Measurements from ENCODE around the gene TNRC6C. TPM values are rescaled to one million over a fixed set of nuclear protein-coding genes. Genes with fewer than 3 reads are reported as not detected.

The TNRC6C gene
- total and polyA plus RNA-seq, 9 of the 15 experiments (the other 6 are each of a cell fraction or from before 2014, with no cell fraction given) = 0.20 to 4.9 (median 2.3) TPM

- TF ChIP-seq CHD4 (IDR thresholded peaks at IDR 0.05; ENCODE audit: insufficient read depth, insufficient replicate concordance, low read depth, low read length, poor library complexity, severe bottlenecking) = peak; percentile 58
- TF ChIP-seq BRD9 (IDR thresholded peaks at IDR 0.05; ENCODE audit: low read depth, partially characterized antibody) = peak; percentile 38
- TF ChIP-seq CBX1 (IDR thresholded peaks at IDR 0.05; ENCODE audit: low read depth) = peak; percentile 96
- TF ChIP-seq ARID1B (IDR thresholded peaks at IDR 0.05) = peak; percentile 13
- TF ChIP-seq ZNF76 (CRISPR knock-in tag; IDR thresholded peaks at IDR 0.05; ENCODE audit: borderline replicate concordance) = no peak
- TF ChIP-seq XRCC5 (IDR thresholded peaks at IDR 0.05; ENCODE audit: low read depth, low read length) = 0 out of 2 replicates have a peak, but pooled peaks have one; percentile 36
Observed at GRCh38 chr17:78146471-78146869, 188.0 kb downstream of the TNRC6C start (continued).

DNA sequence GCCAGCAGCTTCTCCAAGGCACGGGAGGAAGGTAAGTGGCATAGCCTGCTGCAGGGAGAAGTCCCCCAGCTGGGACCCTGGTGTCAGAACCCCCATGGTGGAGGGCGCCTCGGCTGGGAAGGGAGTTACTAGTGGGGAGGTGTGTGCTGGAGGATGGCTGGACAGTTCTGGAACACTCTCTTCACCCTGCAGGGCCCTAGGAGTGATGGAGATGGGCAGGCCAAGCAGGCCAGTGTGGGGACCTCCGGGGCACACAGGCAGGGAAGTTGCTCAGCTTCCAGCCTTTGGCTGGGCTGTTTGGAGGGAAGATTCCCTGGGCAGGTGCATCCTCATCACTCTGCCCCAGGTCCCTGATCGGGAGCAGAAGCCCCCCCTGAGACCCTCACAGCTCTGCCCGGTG is 188.4 kb downstream of the TNRC6C start:
- H3K36me3 ChIP-seq (ENCODE audit: control insufficient read depth, insufficient read depth, low read length) = no peaks in the 10 kb centered on the region
- H2AFZ ChIP-seq (ENCODE audit: low read depth, low read length) = 0 out of 2 replicates have a peak overlapping the region, but pooled peaks have one; percentile 6
- peak overlapping the region; percentile 89 for H3K4me2 ChIP-seq (ENCODE audit: insufficient read depth, low read length)
- peaks cover 24% of the 10 kb centered on the region for H3K79me2 ChIP-seq (ENCODE audit: control insufficient read depth, insufficient read depth, low read length)
- intact Hi-C loops (cut with micrococcal nuclease) = loop anchor here (1.0 kb wide), 1 partner anchor 17 kb away; no protein-coding TSS in a partner anchor
- peaks cover 51 to 93% of the 10 kb centered on the region in 2 experiments for H3K4me1 ChIP-seq (replicated peaks in 1 of 2; ENCODE audit: control insufficient read depth in 2 of 2, insufficient read depth in 2 of 2, low read length in 2 of 2)
- WGBS (ENCODE audit: insufficient coverage, low coverage, missing lambda C conversion rate) = 47% methylated on average over 5 of the region's 6 CpGs
- peak overlapping the region; percentile 72 to 88 for H3K9ac ChIP-seq (ENCODE audit: insufficient read depth in 1 of 2, low read depth in 2 of 2, low read length in 2 of 2)
- DNase-seq (ENCODE audit: extremely low read depth in 1 of 4, low spot score in 3 of 4) = no peak
- ATAC-seq = no peak
- ChIA-PET POLR2A (interaction anchor here (0.7 to 0.9 kb wide), 2 partner anchors 11 to 593 kb away, joined by 3 read pairs; no protein-coding TSS in a partner anchor), CTCF (ENCODE audit: low intra/inter-chr PET ratio) (no interaction called here)
- FAIRE-seq = no peak
- in situ Hi-C loops (cut with MboI) = no loop called here
- no TSS peak for BruUV-seq (replicated peaks)
- H3K27ac ChIP-seq (ENCODE audit: extremely low read depth, low read depth, low read length) = peak overlapping the region; percentile 85
- peaks cover 2% of the 10 kb centered on the region for H3K9me1 ChIP-seq (ENCODE audit: control insufficient read depth, insufficient read depth, low read length)
- no peaks in the 10 kb centered on the region for H4K20me1 ChIP-seq (replicated peaks; ENCODE audit: control insufficient read depth, insufficient read depth, low read length)
- no peaks in the 10 kb centered on the region for H3K27me3 ChIP-seq (ENCODE audit: control insufficient read depth in 2 of 2, insufficient read depth in 2 of 2, low read length in 2 of 2)
- peak overlapping the region; percentile 38 for H3K4me3 ChIP-seq
- no peaks in the 10 kb centered on the region for H3K9me3 ChIP-seq (replicated peaks; ENCODE audit: control insufficient read depth, insufficient read depth, low read depth, low read length)
- TF ChIP-seq MYC (IDR thresholded peaks at IDR 0.05; ENCODE audit: low read depth, low read length) (no peak), MYC (CRISPR knock-in tag; IDR thresholded peaks at IDR 0.05; ENCODE audit: borderline replicate concordance, low read depth) (no peak), E4F1 (CRISPR knock-in tag; IDR thresholded peaks at IDR 0.05; ENCODE audit: borderline replicate concordance) (no peak), POLR2AphosphoS5 (IDR thresholded peaks at IDR 0.05; ENCODE audit: control insufficient read depth, insufficient read depth, low read depth, low read length) (no peak), NR1H2 (CRISPR knock-in tag; IDR thresholded peaks at IDR 0.05) (no peak), ETV1 (tag; conservative IDR thresholded peaks at IDR 0.05; ENCODE audit: low read depth) (no peak), BRD9 (IDR thresholded peaks at IDR 0.05; ENCODE audit: low read depth, partially characterized antibody) (no peak), E2F6 (IDR thresholded peaks at IDR 0.05; ENCODE audit: borderline replicate concordance in 1 of 2, extremely low read depth in 1 of 2, insufficient read depth in 1 of 2, insufficient read length in 1 of 2, low read depth in 1 of 2, low read length in 1 of 2, poor library complexity in 1 of 2, severe bottlenecking in 1 of 2) (no peak), EZH2 (IDR thresholded peaks at IDR 0.05; ENCODE audit: borderline replicate concordance, low read depth, low read length) (no peak), FOXP1 (CRISPR knock-in tag; IDR thresholded peaks at IDR 0.05) (0 out of 2 replicates have a peak, but pooled peaks have one; percentile 0)
- TF ChIP-seq, protein P1, sequence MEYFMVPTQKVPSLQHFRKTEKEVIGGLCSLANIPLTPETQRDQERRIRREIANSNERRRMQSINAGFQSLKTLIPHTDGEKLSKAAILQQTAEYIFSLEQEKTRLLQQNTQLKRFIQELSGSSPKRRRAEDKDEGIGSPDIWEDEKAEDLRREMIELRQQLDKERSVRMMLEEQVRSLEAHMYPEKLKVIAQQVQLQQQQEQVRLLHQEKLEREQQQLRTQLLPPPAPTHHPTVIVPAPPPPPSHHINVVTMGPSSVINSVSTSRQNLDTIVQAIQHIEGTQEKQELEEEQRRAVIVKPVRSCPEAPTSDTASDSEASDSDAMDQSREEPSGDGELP (CRISPR knock-in tag; IDR thresholded peaks at IDR 0.05; ENCODE audit: borderline replicate concordance) = peak; percentile 32; the same call in 1 of the 2 replicates
